Measurements from ENCODE around the gene INHBA. TPM values are rescaled to one million over a fixed set of nuclear protein-coding genes. Genes with fewer than 3 reads are reported as not detected.

INHBA gene
- 1.9 and 2.5 TPM in 2 replicates for total RNA-seq

GRCh38 chr7:41702635-41703371 is at the start of gene INHBA:
TSS of gene INHBA (minus strand) at chr7:41703090. CDS start at chr7:41700374, 2,716 bp downstream.
- Mint-ChIP-seq H3K36me3 (ENCODE audit: low read depth) (peaks cover 2% of the 10 kb centered on the region), H3K27me3 (ENCODE audit: insufficient read depth) (peaks cover 57% of the 10 kb centered on the region), H3K27ac (no peak within 1 kb of the TSS), H3K4me1 (ENCODE audit: low read depth) (peaks cover 8% of the 10 kb centered on the region), H3K4me3 (peak within 1 kb of the TSS; percentile 27), H3K9me3 (no peaks in the 10 kb centered on the region)
- intact Hi-C loops (cut with micrococcal nuclease): loop anchor here (10.0 kb wide), 2 partner anchors 182 to 1198 kb away; no protein-coding TSS in a partner anchor
- no peak for DNase-seq (ENCODE audit: low spot score)

- DNase-seq (ENCODE audit: low spot score): no peak
- Mint-ChIP-seq H3K9me3 (peaks cover 15% of the 10 kb centered on the region), H3K4me1 (ENCODE audit: low read depth) (no peaks in the 10 kb centered on the region), H3K36me3 (ENCODE audit: low read depth) (no peaks in the 10 kb centered on the region), H3K27me3 (ENCODE audit: insufficient read depth) (no peaks in the 10 kb centered on the region), H3K4me3 (no peak overlapping the region), H3K27ac (no peak overlapping the region)
- intact Hi-C loops (cut with micrococcal nuclease): no loop called here
These were observed 49.7 kb upstream of the INHBA start for GRCh38 chr7:41752615-41753014.

GRCh38 chr7:41750661-41751540 is 48.0 kb upstream of the INHBA start:
- no peak for DNase-seq (ENCODE audit: low spot score)
- no peaks in the 10 kb centered on the region for H3K36me3 Mint-ChIP-seq (ENCODE audit: low read depth)
- no peaks in the 10 kb centered on the region for H3K27me3 Mint-ChIP-seq (ENCODE audit: insufficient read depth)
- H3K4me3 Mint-ChIP-seq: no peak overlapping the region
- H3K9me3 Mint-ChIP-seq: peaks cover 9% of the 10 kb centered on the region
- no peaks in the 10 kb centered on the region for H3K4me1 Mint-ChIP-seq (ENCODE audit: low read depth)
- intact Hi-C loops (cut with micrococcal nuclease): no loop called here
- no peak overlapping the region for H3K27ac Mint-ChIP-seq

GRCh38 chr7:41747961-41748360 is 45.1 kb upstream of the INHBA start:
- H3K4me1 Mint-ChIP-seq (ENCODE audit: low read depth): no peaks in the 10 kb centered on the region
- DNase-seq (ENCODE audit: low spot score): no peak
- peaks cover 12% of the 10 kb centered on the region for H3K9me3 Mint-ChIP-seq

GRCh38 chr7:41745451-41745850 is 42.6 kb upstream of the INHBA start:
- Mint-ChIP-seq H3K9me3 (peaks cover 19% of the 10 kb centered on the region), H3K4me3 (no peak overlapping the region), H3K27ac (no peak overlapping the region), H3K4me1 (ENCODE audit: low read depth) (no peaks in the 10 kb centered on the region), H3K27me3 (ENCODE audit: insufficient read depth) (no peaks in the 10 kb centered on the region), H3K36me3 (ENCODE audit: low read depth) (peaks cover 2% of the 10 kb centered on the region)
- intact Hi-C loops (cut with micrococcal nuclease): no loop called here
- DNase-seq (ENCODE audit: low spot score): no peak

More at GRCh38 chr7:41747961-41748360, 45.1 kb upstream of the INHBA start:
- Mint-ChIP-seq H3K36me3 (ENCODE audit: low read depth) (peaks cover 2% of the 10 kb centered on the region), H3K27ac (no peak overlapping the region), H3K4me3 (no peak overlapping the region), H3K27me3 (ENCODE audit: insufficient read depth) (no peaks in the 10 kb centered on the region)
- intact Hi-C loops (cut with micrococcal nuclease): no loop called here

GRCh38 chr7:41744161-41744560 is 41.3 kb upstream of the INHBA start:
- no peak for DNase-seq (ENCODE audit: low spot score)
- no peak overlapping the region for H3K4me3 Mint-ChIP-seq
- intact Hi-C loops (cut with micrococcal nuclease): no loop called here
- peaks cover 19% of the 10 kb centered on the region for H3K9me3 Mint-ChIP-seq
- no peaks in the 10 kb centered on the region for H3K27me3 Mint-ChIP-seq (ENCODE audit: insufficient read depth)
- H3K4me1 Mint-ChIP-seq (ENCODE audit: low read depth): no peaks in the 10 kb centered on the region
- no peak overlapping the region for H3K27ac Mint-ChIP-seq
- peaks cover 2% of the 10 kb centered on the region for H3K36me3 Mint-ChIP-seq (ENCODE audit: low read depth)

GRCh38 chr7:41742401-41743020 is 39.6 kb upstream of the INHBA start:
- no peak for DNase-seq (ENCODE audit: low spot score)
- Mint-ChIP-seq H3K9me3 (peaks cover 19% of the 10 kb centered on the region), H3K27ac (no peak overlapping the region), H3K4me1 (ENCODE audit: low read depth) (no peaks in the 10 kb centered on the region), H3K36me3 (ENCODE audit: low read depth) (peaks cover 2% of the 10 kb centered on the region), H3K4me3 (no peak overlapping the region), H3K27me3 (ENCODE audit: insufficient read depth) (no peaks in the 10 kb centered on the region)
- intact Hi-C loops (cut with micrococcal nuclease): no loop called here

- Mint-ChIP-seq H3K36me3 (ENCODE audit: low read depth) (peaks cover 2% of the 10 kb centered on the region), H3K4me3 (no peak overlapping the region), H3K27ac (no peak overlapping the region), H3K27me3 (ENCODE audit: insufficient read depth) (no peaks in the 10 kb centered on the region), H3K9me3 (peaks cover 17% of the 10 kb centered on the region), H3K4me1 (ENCODE audit: low read depth) (peaks cover 2% of the 10 kb centered on the region)
- intact Hi-C loops (cut with micrococcal nuclease): loop anchor here (10.0 kb wide), 1 partner anchor 734 kb away; no protein-coding TSS in a partner anchor
- DNase-seq (ENCODE audit: low spot score): no peak
These were observed 35.9 kb upstream of the INHBA start for GRCh38 chr7:41738806-41739205.

- Mint-ChIP-seq H3K27ac (no peak overlapping the region), H3K27me3 (ENCODE audit: insufficient read depth) (peaks cover 4% of the 10 kb centered on the region), H3K4me3 (no peak overlapping the region), H3K9me3 (peaks cover 17% of the 10 kb centered on the region), H3K36me3 (ENCODE audit: low read depth) (no peaks in the 10 kb centered on the region), H3K4me1 (ENCODE audit: low read depth) (peaks cover 5% of the 10 kb centered on the region)
- intact Hi-C loops (cut with micrococcal nuclease): loop anchor here (10.0 kb wide), 1 partner anchor 734 kb away; no protein-coding TSS in a partner anchor
- DNase-seq (ENCODE audit: low spot score): no peak
These were observed 35.4 kb upstream of the INHBA start for GRCh38 chr7:41738336-41738735.

- peaks cover 21% of the 10 kb centered on the region for H3K4me1 Mint-ChIP-seq (ENCODE audit: low read depth)
- DNase-seq (ENCODE audit: low spot score): no peak
- intact Hi-C loops (cut with micrococcal nuclease): loop anchor here (10.0 kb wide), 1 partner anchor 730 kb away; no protein-coding TSS in a partner anchor
- peaks cover 11% of the 10 kb centered on the region for H3K9me3 Mint-ChIP-seq
- H3K36me3 Mint-ChIP-seq (ENCODE audit: low read depth): no peaks in the 10 kb centered on the region
- no peak overlapping the region for H3K4me3 Mint-ChIP-seq
- peaks cover 4% of the 10 kb centered on the region for H3K27me3 Mint-ChIP-seq (ENCODE audit: insufficient read depth)
- H3K27ac Mint-ChIP-seq: no peak overlapping the region
These were observed 32.3 kb upstream of the INHBA start for GRCh38 chr7:41735206-41735605.

- Mint-ChIP-seq H3K27ac (peak overlapping the region; percentile 65), H3K9me3 (peaks cover 16% of the 10 kb centered on the region)
- intact Hi-C loops (cut with micrococcal nuclease): loop anchor here (2.0 to 10.0 kb wide), 3 partner anchors 84 to 728 kb away; no protein-coding TSS in a partner anchor
These were observed 30.0 kb upstream of the INHBA start for GRCh38 chr7:41732843-41733306.

GRCh38 chr7:41732436-41732785 is 29.5 kb upstream of the INHBA start:
- H3K36me3 Mint-ChIP-seq (ENCODE audit: low read depth): no peaks in the 10 kb centered on the region
- no peak for DNase-seq (ENCODE audit: low spot score)
- H3K27ac Mint-ChIP-seq: no peak overlapping the region
- peaks cover 21% of the 10 kb centered on the region for H3K4me1 Mint-ChIP-seq (ENCODE audit: low read depth)
- peaks cover 16% of the 10 kb centered on the region for H3K9me3 Mint-ChIP-seq
- no peak overlapping the region for H3K4me3 Mint-ChIP-seq
- H3K27me3 Mint-ChIP-seq (ENCODE audit: insufficient read depth): peaks cover 4% of the 10 kb centered on the region
- intact Hi-C loops (cut with micrococcal nuclease): loop anchor here (2.0 to 10.0 kb wide), 3 partner anchors 84 to 728 kb away; no protein-coding TSS in a partner anchor

More at GRCh38 chr7:41732843-41733306, 30.0 kb upstream of the INHBA start:
- peaks cover 4% of the 10 kb centered on the region for H3K27me3 Mint-ChIP-seq (ENCODE audit: insufficient read depth)
- no peaks in the 10 kb centered on the region for H3K36me3 Mint-ChIP-seq (ENCODE audit: low read depth)
- peaks cover 21% of the 10 kb centered on the region for H3K4me1 Mint-ChIP-seq (ENCODE audit: low read depth)
- DNase-seq (ENCODE audit: low spot score): no peak
- peak overlapping the region; percentile 16 for H3K4me3 Mint-ChIP-seq

Measured in activated T-helper 1 cell treated with anti-CD3 and anti-CD28 coated beads, Interleukin-12 subunit alpha, Interleukin-12 subunit beta, Interleukin-2, Interleukin-4 antibody, amounts not matched to agents 30 ng/mL and 10 ng/mL and 1 ng/mL, durations not matched to agents 14 hours and 24 hours and 36 hours (primary cell).